Tibial nerve (tissue), 4 donors: ENCODE results near the gene HOXA1.

Source experiments
- CTCF ChIP-seq, 5 experiments: fragments of 200-600 bp in 3 of 5; fragments of 450-650 bp in 2 of 5; sonication (generic) in 3 of 5; IDR thresholded peaks; one replicate each; pipeline ENCODE4 v1.5.1; 2016 to 2019; ENCODE audit warnings: antibody characterized with exemption in 5 of 5, mild to moderate bottlenecking in 3 of 5, moderate library complexity in 2 of 5
- EP300 ChIP-seq, 2 donors: sonication (generic); formaldehyde crosslinking; IDR thresholded peaks; one replicate each; pipeline ENCODE4 v1.6.1; 2017; ENCODE audit warnings: antibody characterized with exemption in 2 of 2, mild to moderate bottlenecking in 1 of 2

DNA sequence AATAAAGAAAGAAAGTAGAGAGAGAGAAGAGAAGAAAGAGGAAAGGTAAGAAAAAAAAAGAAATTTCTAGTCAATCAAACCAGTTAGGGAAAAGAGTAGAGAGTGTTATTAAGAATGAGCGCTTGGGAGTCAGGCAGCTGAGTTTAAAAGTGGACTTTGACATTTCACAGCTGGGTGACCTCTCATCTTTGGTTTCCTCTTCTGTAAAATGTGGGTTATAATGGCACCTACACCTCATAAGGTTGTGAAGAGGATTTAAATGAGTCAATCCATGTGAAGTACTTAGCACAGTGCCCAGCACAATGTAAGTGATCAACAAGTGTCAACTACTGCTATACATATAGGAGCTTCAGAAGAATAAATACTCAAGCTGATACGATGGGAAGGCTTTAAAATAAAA lies 12.2 kb downstream of the HOXA1 start:
- TF ChIP-seq CTCF (IDR thresholded peaks at IDR 0.05) (no peak), EP300 (IDR thresholded peaks at IDR 0.05) (no peak)
